Effector memory CD4-positive, alpha-beta T cell (primary cell): ENCODE data around the gene RNASE2.
A peak's percentile ranks its signal among the peaks of the same experiment; 100 is the strongest.
"Not testable (repeated sequence)": the region's sequence is repeated elsewhere in the genome, so short reads cannot be mapped to it uniquely, and the experiment has no call there.

Source experiments
- DNase-seq, 3 donors: peaks; one replicate each; pipeline ENCODE4 v3.0.0-alpha.2; 2020
- H3K27ac ChIP-seq: 2 replicates; pipeline ENCODE4 v1.7.0; 2013; ENCODE audit warnings: mild to moderate bottlenecking, low read length, moderate library complexity; ENCODE audit not compliant: insufficient read depth, poor library complexity, severe bottlenecking
- H3K27me3 ChIP-seq: replicated peaks from 2 replicates; pipeline ENCODE4 v1.7.0; 2013; ENCODE audit warnings: mild to moderate bottlenecking, low read length; ENCODE audit not compliant: insufficient read depth, control insufficient read depth, poor library complexity, severe bottlenecking
- H3K36me3 ChIP-seq: 2 replicates; pipeline ENCODE4 v1.7.0; 2013; ENCODE audit warnings: mild to moderate bottlenecking, low read length, moderate library complexity; ENCODE audit not compliant: control insufficient read depth, insufficient read depth
- H3K4me1 ChIP-seq: 2 replicates; pipeline ENCODE4 v1.7.0; 2013; ENCODE audit warnings: low read length, mild to moderate bottlenecking; ENCODE audit not compliant: control insufficient read depth, insufficient read depth, poor library complexity, severe bottlenecking
- H3K4me3 ChIP-seq: 2 replicates; pipeline ENCODE4 v1.7.0; 2013; ENCODE audit warnings: low read length, low read depth, mild to moderate bottlenecking; ENCODE audit not compliant: insufficient read depth, poor library complexity, severe bottlenecking
- H3K9me3 ChIP-seq: 2 replicates; pipeline ENCODE4 v1.7.0; 2013; ENCODE audit warnings: mild to moderate bottlenecking, low read length, moderate library complexity; ENCODE audit not compliant: control insufficient read depth
- total RNA-seq, 3 donors: gene quantifications; one replicate each; lab custom pipeline; 2026; lab: John Stamatoyannopoulos, UW

The RNASE2 gene
- total RNA-seq, result 0 to 0.58 (median 0) reads per million in 3 donors

DNA sequence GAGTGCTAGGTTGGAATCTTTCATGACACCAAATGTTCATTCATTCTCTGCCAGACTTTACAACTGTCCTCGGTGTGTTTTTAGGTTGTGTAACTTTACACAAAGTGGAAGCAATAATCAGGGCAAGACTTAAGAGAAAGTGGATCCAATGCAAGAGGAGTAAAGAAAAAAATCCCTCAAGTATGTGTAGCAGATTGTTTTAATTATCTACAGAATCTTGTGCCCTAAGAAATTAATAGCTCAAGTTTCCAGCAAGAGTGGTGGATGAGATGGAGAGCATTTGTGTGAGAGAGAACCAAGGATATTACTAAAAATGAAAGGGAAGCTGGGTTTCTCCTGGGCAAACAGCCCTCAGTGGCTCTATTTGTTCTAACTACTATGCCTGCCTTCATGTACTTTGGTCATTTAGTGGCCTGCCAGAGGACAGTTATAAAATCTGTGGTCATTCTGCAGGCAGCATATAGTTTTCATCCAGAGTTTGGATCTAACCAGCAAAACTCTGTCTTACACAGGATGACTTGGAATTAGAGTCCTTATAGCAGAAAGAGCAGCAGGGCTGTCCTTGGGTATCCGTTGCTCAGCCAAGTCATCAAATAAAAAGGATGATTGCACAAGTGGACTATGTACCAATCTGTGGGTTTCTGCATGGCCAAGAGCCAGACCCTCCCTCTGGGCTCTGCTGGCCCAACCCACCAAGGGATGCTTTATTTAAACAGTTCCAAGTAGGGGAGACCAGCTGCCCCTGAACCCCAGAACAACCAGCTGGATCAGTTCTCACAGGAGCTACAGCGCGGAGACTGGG, at the start of gene RNASE2:
TSS of gene RNASE2 (plus strand) at position 752 of the 802 bp plus-strand sequence. CDS start 285 bp downstream, outside the sequence.
- H3K27ac ChIP-seq, H3K36me3 ChIP-seq, H3K4me3 ChIP-seq, H3K27me3 ChIP-seq, DNase-seq, H3K9me3 ChIP-seq, H3K4me1 ChIP-seq: not testable (repeated sequence)

- DNase-seq, result no peak
- H3K36me3 ChIP-seq, result no peaks in the 10 kb centered on the region
- H3K9me3 ChIP-seq, result no peaks in the 10 kb centered on the region
- no peaks in the 10 kb centered on the region for H3K27me3 ChIP-seq
- no peak overlapping the region for H3K4me3 ChIP-seq
- H3K27ac ChIP-seq, result no peak overlapping the region
- no peaks in the 10 kb centered on the region for H3K4me1 ChIP-seq
These were observed 49.6 kb upstream of the RNASE2 start for GRCh38 chr14:20905676-20906075.

- Histone ChIP-seq H3K4me1 (no peaks in the 10 kb centered on the region), H3K4me3 (no peak overlapping the region), H3K36me3 (no peaks in the 10 kb centered on the region), H3K27me3 (no peaks in the 10 kb centered on the region), H3K27ac (no peak overlapping the region), H3K9me3 (no peaks in the 10 kb centered on the region)
- no peak for DNase-seq
These were observed 48.1 kb upstream of the RNASE2 start for GRCh38 chr14:20907214-20907613.

GRCh38 chr14:20910822-20911221, 44.5 kb upstream of the RNASE2 start:
- H3K27me3 ChIP-seq, DNase-seq, H3K4me1 ChIP-seq, H3K9me3 ChIP-seq, H3K4me3 ChIP-seq, H3K27ac ChIP-seq, H3K36me3 ChIP-seq: not testable (repeated sequence)

DNA sequence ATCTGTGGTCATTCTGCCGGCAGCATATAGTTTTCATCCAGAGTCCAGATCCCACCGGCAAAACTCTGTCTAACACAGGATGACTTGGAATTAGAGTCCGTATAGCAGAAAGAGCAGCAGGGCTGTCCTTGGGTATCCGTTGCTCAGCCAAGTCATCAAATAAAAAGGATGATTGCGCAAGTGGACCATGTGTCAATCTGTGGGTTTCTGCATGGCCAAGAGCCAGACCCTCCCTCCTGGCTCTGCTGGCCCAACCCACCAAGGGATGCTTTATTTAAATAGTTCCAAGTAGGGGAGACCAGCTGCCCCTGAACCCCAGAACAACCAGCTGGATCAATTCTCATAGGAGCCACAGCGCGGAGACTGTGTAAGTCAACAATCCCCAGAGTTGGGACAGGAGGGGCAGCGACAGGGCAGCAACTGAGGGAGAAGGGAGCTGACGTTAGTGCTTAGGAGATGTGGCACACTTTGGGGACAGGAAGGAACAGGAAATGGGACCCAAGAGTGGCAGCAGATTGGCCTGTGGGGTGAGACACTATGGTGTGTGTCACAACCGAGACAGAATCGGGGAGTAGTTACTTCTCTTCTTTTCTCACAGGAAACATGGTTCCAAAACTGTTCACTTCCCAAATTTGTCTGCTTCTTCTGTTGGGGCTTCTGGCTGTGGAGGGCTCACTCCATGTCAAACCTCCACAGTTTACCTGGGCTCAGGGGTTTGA, 36.1 kb upstream of the RNASE2 start:
- H3K27ac ChIP-seq, H3K36me3 ChIP-seq, H3K27me3 ChIP-seq, H3K4me1 ChIP-seq, H3K4me3 ChIP-seq, H3K9me3 ChIP-seq, DNase-seq: not testable (repeated sequence)

DNA sequence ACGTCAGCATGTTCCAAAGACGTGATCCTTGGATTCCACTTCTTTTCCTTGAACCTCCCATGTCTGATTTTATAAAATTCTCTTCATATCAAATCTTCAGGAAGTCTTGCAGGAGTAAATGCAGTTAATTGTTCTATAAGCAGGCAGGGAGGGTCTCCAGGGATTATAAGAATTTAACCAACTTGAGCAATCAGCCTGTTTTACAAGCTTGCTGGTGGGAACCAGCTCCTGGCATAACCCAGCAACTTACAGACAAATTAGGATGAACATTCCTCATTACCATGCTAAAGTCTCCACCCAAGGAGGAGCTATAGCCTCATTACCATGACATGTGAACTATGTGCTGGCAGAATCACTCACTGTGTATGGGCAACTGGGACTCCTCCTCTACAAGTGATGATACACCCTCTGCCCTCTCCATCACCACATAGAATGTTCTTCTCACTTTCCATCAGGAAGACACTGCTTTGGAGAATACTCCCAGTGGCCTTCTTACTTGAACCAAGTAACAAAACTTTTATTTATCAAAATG, 31.5 kb upstream of the RNASE2 start:
- not testable (repeated sequence) for H3K4me1 ChIP-seq, H3K36me3 ChIP-seq, DNase-seq, H3K27me3 ChIP-seq, H3K27ac ChIP-seq, H3K4me3 ChIP-seq, H3K9me3 ChIP-seq

GRCh38 chr14:20934148-20934762, 21.0 kb upstream of the RNASE2 start:
- no peak overlapping the region for H3K4me3 ChIP-seq
- H3K4me1 ChIP-seq, result no peaks in the 10 kb centered on the region
- H3K9me3 ChIP-seq, result no peaks in the 10 kb centered on the region
- no peaks in the 10 kb centered on the region for H3K27me3 ChIP-seq
- H3K27ac ChIP-seq, result no peak overlapping the region
- DNase-seq, result peak in 1 of 3 donors; percentile 3
- H3K36me3 ChIP-seq, result no peaks in the 10 kb centered on the region

GRCh38 chr14:20935303-20935984, 19.8 kb upstream of the RNASE2 start:
- Histone ChIP-seq H3K4me3 (no peak overlapping the region), H3K27ac (no peak overlapping the region), H3K36me3 (no peaks in the 10 kb centered on the region), H3K9me3 (no peaks in the 10 kb centered on the region), H3K4me1 (no peaks in the 10 kb centered on the region), H3K27me3 (no peaks in the 10 kb centered on the region)
- DNase-seq, result no peak

DNA sequence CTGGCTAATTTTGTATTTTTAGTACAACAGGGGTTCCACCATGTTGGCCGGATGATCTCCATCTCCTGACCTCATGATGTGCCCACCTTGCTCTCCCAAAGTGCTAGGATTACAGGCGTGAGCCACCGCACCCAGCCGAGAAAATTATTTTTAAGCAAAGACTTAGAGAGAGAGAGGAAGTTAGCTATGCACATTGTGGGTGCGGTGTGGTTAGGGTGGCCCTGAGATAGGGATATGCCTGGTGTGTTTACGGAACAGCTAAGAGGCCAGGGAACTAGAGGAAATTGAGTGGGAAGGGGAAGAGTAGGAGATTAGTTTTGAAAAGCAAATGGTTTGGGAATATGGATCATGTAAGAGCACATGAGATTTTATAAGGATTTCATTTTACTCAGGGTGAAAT, 10.1 kb upstream of the RNASE2 start:
- H3K4me3 ChIP-seq, H3K4me1 ChIP-seq, H3K27me3 ChIP-seq, H3K27ac ChIP-seq, DNase-seq, H3K36me3 ChIP-seq, H3K9me3 ChIP-seq: not testable (repeated sequence)
